PC-9 (cell line): ENCODE measurements around the gene METTL17.

ENCODE experiments used
- EZH2 ChIP-seq: fragments of 200-600 bp; sonication (generic); IDR thresholded peaks from 2 replicates; pipeline ENCODE4 v1.8.0; 2017; ENCODE audit warnings: antibody characterized with exemption, low read depth
- TF ChIP-seq, protein P1 (sequence below): fragments of 200-600 bp; sonication (generic); conservative IDR thresholded peaks from 2 replicates; pipeline ENCODE4 v1.6.1; 2017; ENCODE audit warnings: mixed run types, antibody characterized with exemption, mild to moderate bottlenecking, moderate library complexity

DNA sequence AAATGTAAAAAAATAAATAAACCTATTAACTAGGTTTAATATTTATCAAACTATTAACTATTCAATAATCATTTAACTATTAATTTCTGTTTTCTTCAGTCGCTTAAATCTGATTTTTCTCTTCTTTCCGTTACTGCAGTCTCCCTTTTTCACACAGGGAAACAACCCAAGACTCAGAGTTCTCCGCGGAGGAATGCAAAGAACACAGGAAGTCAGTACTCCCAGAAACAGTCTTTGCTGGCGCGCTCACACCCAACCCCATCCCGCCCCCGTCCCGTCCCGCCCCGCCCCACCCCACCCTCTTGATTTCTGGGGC, 351 bp upstream of the METTL17 start:
- TF ChIP-seq, protein P1, sequence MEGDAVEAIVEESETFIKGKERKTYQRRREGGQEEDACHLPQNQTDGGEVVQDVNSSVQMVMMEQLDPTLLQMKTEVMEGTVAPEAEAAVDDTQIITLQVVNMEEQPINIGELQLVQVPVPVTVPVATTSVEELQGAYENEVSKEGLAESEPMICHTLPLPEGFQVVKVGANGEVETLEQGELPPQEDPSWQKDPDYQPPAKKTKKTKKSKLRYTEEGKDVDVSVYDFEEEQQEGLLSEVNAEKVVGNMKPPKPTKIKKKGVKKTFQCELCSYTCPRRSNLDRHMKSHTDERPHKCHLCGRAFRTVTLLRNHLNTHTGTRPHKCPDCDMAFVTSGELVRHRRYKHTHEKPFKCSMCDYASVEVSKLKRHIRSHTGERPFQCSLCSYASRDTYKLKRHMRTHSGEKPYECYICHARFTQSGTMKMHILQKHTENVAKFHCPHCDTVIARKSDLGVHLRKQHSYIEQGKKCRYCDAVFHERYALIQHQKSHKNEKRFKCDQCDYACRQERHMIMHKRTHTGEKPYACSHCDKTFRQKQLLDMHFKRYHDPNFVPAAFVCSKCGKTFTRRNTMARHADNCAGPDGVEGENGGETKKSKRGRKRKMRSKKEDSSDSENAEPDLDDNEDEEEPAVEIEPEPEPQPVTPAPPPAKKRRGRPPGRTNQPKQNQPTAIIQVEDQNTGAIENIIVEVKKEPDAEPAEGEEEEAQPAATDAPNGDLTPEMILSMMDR = no peak
- TF ChIP-seq EZH2 = no peak
